Measurements from ENCODE around the gene UBE2J2. TPM values are rescaled to one million over a fixed set of nuclear protein-coding genes. Genes with fewer than 3 reads are reported as not detected.

The UBE2J2 gene
- total RNA-seq, 1 donor from 2014 or later = 73.8 TPM

DNA sequence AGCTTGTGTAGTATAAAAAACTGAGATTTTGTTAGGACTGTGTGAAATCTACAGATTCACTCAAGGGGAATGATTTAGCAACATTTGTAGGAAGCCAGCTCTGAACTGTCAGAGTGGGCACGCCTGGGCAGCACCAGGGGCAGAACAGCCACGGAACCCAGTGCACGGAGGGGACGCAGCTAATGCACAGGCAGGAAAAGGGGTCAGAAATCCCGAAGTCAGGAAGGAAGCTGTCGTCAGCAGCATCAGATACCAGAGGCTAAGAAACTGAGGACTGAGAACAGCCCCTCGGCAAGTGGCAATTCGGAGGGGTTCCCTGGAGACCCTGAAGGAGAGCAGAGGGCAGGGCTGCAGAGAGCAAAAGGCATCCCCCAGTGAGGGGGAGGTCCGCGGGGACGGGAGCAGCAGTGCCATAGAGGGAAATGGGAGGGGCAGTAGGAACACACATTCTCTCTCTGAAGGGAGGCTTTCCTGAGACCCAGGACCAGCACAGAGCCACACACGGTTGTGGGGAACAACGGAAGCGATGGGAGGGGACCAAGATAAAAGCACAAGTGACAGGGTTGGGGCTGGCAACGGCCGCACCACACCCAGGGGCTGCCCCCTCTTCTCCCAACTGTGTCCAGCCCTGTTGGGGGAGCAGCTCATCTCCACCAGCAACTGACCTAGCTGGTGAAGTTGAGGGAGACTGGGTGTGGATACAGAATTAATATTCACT is 12.7 kb downstream of the UBE2J2 start:
- no peaks in the 10 kb centered on the region for H3K27me3 Mint-ChIP-seq
- no peak overlapping the region for H3K4me3 Mint-ChIP-seq
- no peaks in the 10 kb centered on the region for H3K4me1 Mint-ChIP-seq (ENCODE audit: unreplicated experiment)
- no peak for DNase-seq (ENCODE audit: extremely low spot score, unreplicated experiment)
- H3K27ac Mint-ChIP-seq = no peak overlapping the region
- H3K36me3 Mint-ChIP-seq = peaks cover 11% of the 10 kb centered on the region
- no peak for TF ChIP-seq CTCF (conservative IDR thresholded peaks at IDR 0.05)
- no peaks in the 10 kb centered on the region for H3K9me3 Mint-ChIP-seq

DNA sequence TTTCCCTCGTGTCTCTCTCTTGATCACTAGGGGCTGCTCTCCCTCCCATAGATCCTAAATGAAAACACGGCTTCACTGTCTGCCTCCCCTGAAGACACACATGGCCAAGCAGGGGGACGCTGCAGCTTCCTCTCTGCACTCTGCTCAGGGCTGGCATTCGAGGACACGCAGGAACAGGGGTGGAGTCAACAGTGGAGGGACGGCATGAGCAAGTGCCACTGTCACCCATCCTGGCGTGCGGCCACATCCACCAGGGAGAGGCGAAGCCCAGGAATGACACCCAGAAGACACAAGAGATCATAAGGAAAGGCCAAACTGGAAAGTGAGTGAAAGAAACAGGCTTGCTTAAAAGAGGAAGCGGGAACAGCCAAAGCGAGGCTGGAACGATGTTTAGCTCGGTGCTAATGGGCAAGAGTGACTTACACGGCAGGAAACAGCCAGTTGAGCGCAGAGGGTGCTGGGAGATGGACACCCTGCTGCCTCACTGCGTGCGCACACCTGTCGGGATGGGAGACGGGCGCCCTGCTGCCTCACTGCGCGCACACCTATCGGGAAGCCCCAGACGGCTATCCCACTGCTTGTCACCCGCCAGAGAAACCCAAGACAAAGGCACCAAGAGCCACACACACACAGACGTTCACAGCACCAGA is 13.6 kb downstream of the UBE2J2 start:
- Mint-ChIP-seq H3K36me3 (peaks cover 12% of the 10 kb centered on the region), H3K27ac (peak overlapping the region; percentile 26), H3K27me3 (no peaks in the 10 kb centered on the region), H3K4me3 (no peak overlapping the region), H3K4me1 (ENCODE audit: unreplicated experiment) (no peaks in the 10 kb centered on the region), H3K9me3 (no peaks in the 10 kb centered on the region)
- TF ChIP-seq CTCF (conservative IDR thresholded peaks at IDR 0.05) = no peak
- DNase-seq (ENCODE audit: extremely low spot score, unreplicated experiment) = no peak

DNA sequence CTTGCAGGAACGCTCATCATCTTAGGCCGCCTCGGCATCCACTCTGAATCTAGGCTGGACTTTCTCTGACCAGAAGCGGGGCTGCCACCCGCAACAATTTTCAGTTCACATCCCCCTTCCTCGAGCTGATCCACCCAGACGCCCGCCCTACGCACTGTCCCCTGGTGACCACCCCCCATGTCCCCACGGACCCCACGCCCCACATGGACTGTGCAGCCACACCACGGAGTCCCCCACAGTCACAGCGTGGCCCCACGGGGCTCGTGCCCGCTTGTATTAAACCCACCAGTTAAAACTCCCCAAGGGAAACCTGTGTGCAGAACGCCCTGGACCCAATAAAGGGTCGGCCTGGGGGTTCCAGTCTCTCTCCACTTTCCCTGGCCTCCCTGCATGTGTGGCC is 14.1 kb downstream of the UBE2J2 start:
- DNase-seq (ENCODE audit: extremely low spot score, unreplicated experiment) = no peak
- H3K4me1 Mint-ChIP-seq (ENCODE audit: unreplicated experiment) = no peaks in the 10 kb centered on the region
- no peaks in the 10 kb centered on the region for H3K9me3 Mint-ChIP-seq
- no peaks in the 10 kb centered on the region for H3K27me3 Mint-ChIP-seq
- peak overlapping the region; percentile 26 for H3K27ac Mint-ChIP-seq
- peaks cover 12% of the 10 kb centered on the region for H3K36me3 Mint-ChIP-seq
- no peak overlapping the region for H3K4me3 Mint-ChIP-seq
- TF ChIP-seq CTCF (conservative IDR thresholded peaks at IDR 0.05) = no peak

- peaks cover 12% of the 10 kb centered on the region for H3K36me3 Mint-ChIP-seq
- no peaks in the 10 kb centered on the region for H3K4me1 Mint-ChIP-seq (ENCODE audit: unreplicated experiment)
- no peak for TF ChIP-seq CTCF (conservative IDR thresholded peaks at IDR 0.05)
- H3K27ac Mint-ChIP-seq = no peak overlapping the region
- no peaks in the 10 kb centered on the region for H3K9me3 Mint-ChIP-seq
- H3K4me3 Mint-ChIP-seq = no peak overlapping the region
- DNase-seq (ENCODE audit: extremely low spot score, unreplicated experiment) = no peak
- no peaks in the 10 kb centered on the region for H3K27me3 Mint-ChIP-seq
Observed at GRCh38 chr1:1259119-1259488, 14.6 kb downstream of the UBE2J2 start.

GRCh38 chr1:1256956-1257871 is 16.4 kb downstream of the UBE2J2 start:
- no peak overlapping the region for H3K27ac Mint-ChIP-seq
- H3K36me3 Mint-ChIP-seq = peaks cover 16% of the 10 kb centered on the region
- no peaks in the 10 kb centered on the region for H3K9me3 Mint-ChIP-seq
- H3K4me3 Mint-ChIP-seq = no peak overlapping the region
- no peak for DNase-seq (ENCODE audit: extremely low spot score, unreplicated experiment)
- TF ChIP-seq CTCF (conservative IDR thresholded peaks at IDR 0.05) = no peak
- no peaks in the 10 kb centered on the region for H3K27me3 Mint-ChIP-seq
- no peaks in the 10 kb centered on the region for H3K4me1 Mint-ChIP-seq (ENCODE audit: unreplicated experiment)

Measured in type B pancreatic cell (in vitro differentiated cells).